GM12872 (cell line): ENCODE results near the gene CALN1.

Source experiments
- TF ChIP-seq, protein P1 (sequence below): IDR thresholded peaks from 3 replicates; pipeline ENCODE4 v1.5.1; 2011; ENCODE audit warnings: low read depth, mild to moderate bottlenecking, low read length, moderate library complexity; ENCODE audit not compliant: insufficient read depth

The CALN1 gene

DNA sequence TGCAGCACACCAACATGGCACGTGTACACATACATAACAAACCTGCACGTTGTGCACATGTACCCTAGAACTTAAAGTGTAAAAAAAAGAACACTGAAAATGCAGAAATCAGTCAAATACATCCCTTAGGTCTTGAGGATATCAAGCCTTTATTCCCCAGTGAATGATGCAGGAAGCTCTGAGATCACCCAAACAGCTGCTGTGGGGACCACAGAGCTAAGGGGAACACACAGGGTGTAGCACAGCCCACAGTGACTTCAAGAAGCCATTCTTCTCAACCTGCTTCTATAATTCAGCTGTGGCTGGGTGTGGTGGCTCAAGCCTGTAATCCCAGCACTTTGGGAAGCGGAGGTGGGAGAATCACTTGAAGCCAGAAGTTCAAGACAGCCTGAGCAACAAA lies 314.9 kb downstream of the CALN1 start:
- TF ChIP-seq, protein P1, sequence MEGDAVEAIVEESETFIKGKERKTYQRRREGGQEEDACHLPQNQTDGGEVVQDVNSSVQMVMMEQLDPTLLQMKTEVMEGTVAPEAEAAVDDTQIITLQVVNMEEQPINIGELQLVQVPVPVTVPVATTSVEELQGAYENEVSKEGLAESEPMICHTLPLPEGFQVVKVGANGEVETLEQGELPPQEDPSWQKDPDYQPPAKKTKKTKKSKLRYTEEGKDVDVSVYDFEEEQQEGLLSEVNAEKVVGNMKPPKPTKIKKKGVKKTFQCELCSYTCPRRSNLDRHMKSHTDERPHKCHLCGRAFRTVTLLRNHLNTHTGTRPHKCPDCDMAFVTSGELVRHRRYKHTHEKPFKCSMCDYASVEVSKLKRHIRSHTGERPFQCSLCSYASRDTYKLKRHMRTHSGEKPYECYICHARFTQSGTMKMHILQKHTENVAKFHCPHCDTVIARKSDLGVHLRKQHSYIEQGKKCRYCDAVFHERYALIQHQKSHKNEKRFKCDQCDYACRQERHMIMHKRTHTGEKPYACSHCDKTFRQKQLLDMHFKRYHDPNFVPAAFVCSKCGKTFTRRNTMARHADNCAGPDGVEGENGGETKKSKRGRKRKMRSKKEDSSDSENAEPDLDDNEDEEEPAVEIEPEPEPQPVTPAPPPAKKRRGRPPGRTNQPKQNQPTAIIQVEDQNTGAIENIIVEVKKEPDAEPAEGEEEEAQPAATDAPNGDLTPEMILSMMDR: no peak

DNA sequence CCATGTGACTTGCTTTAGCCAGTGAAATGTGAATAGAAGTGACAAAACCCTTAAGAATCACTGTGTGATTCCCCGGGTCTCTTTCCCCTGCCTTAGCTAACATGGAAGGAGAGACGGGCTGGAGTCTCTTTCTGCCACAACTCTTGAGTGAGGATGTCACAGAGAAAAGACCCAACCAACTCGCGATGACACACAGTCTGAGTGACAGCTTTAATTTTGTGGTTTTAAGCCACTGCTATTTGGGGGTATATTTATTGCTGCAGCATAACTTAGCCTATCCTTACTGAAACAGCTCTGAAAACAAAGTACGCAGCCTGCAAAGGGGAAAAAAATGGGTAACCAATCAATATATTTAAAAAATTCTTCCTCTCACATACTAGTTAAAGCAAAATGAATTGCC lies 319.4 kb downstream of the CALN1 start:
- TF ChIP-seq, protein P1: no peak

- TF ChIP-seq, protein P1: no peak
Measured at GRCh38 chr7:72087926-72088325, 324.2 kb downstream of the CALN1 start.

DNA sequence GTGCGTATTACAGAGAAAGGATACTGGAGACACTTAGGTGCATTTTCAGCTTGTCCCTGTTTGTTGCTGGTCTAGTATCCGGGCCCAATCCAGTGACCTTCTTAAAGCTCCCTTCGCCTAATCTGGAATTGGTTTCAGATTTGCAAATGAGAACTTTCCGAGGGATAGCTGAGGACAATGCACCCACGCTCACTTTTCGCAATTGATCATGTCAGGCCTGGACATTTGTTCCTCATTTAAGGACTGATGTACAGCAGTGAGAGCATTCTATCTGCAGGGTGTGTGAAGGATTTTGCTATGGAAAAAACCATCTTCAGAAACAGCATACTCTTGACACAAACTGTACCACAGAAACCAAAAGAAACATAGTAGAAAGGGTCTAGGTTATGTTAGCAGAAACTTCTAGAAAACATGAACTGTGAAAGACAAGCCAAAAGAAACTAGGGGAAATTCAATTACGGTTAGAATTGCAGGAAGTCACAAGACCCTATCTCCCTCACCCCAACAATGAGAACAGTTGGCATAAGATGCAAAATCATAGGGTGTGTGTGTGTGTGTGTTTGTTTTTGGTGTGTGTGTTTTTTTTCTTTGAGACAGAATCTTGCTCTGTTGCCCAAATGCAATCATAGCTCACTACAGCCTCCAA lies 331.1 kb downstream of the CALN1 start:
- TF ChIP-seq, protein P1: no peak

- TF ChIP-seq, protein P1: no peak
Measured at GRCh38 chr7:72080341-72080766, 331.8 kb downstream of the CALN1 start.

GRCh38 chr7:72078856-72079255 lies 333.3 kb downstream of the CALN1 start:
- TF ChIP-seq, protein P1: no peak

GRCh38 chr7:72078301-72078700 lies 333.8 kb downstream of the CALN1 start:
- TF ChIP-seq, protein P1: no peak
